HG02885 (cell line): ENCODE data around the gene TAF5L.
"Not testable (repeated sequence)": the region's sequence is repeated elsewhere in the genome, so short reads cannot be mapped to it uniquely, and the experiment has no call there.

ENCODE experiments used
- ATAC-seq: cut with Tn5 transposase; IDR thresholded peaks from one replicate; pipeline ENCODE4 v1.9.1; 2021; ENCODE audit warnings: mild to moderate bottlenecking; ENCODE audit not compliant: unreplicated experiment, poor library complexity

Gene TAF5L

DNA sequence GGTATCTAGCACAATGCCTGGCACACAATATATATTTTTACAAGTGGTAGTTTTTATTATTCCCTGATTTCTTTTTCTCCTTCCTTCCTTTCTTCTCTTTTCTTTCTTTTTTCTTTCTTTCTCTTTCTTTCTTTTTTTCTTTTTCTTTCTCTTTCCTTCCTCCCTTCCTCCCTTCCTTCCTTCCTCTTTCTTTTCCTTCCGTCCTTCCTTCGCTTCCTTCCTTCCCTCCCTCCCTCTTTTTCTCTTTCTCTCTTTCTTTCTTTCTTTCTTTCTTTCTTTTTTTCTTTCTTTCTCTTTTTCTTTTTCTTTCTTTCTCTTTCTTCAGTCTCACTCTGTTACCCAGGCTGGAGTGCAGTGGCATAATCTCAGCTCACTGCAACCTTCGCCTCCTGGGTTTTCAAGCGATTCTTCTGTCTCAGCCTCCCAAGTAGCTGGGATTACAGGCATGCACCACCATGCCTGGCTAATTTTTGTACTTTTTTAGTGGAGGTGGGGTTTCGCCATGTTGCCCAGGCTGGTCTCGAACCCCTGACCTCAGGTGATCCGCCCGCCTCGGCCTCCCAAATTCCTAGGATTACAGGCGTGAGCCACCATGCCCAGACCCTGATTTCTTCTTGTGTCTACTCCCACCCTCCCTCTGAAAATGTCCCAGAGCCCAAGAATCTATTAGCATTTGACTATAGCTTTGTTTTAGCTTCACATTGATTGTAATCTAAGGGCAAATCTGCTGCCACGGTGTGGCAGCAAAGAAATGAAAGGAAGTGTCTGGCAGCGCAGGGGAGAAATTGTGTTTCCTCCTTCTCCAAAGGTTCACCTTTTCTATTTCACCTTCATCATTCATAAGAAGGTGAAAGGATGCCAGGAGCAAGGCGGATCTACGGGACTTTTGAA, 47.5 kb downstream of the TAF5L start:
- ATAC-seq, result peak; percentile 11

DNA sequence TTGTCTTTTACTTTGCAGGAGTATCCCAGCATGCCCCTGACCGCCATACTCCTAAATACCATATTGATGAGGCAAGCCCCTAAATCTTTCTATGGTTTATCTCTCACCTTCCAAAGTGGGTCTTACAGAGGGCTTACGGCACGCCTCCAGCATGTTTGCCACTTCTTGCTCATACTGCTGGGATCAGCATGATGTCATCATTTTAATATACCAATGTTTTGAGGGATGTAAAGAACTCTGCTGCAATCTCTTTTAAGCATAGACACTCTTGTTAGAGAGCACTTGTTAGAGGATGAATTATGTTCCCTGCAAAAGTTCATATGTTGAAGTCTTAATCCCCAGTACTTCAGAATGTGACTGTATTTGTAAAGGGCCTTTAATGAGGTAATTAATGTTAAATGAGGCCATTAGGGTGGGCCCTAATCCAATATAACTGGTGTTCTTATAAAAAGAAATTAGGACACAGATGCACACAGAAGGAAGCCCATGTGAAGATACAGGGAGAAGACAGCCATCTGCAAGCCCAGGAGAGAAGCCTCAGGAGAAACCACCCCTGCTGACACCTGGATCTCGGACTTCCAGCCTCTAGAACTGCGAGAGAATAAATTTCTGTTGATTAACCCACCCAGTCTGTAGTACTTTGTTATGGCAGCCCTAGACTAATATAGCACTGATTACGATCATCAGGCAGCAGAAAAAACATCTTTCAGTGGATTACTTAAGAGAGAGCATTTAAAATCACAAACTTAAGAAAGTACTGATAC, 51.1 kb downstream of the TAF5L start:
- no peak for ATAC-seq

GRCh38 chr1:229572286-229572685, 53.6 kb downstream of the TAF5L start:
- ATAC-seq, result no peak

DNA sequence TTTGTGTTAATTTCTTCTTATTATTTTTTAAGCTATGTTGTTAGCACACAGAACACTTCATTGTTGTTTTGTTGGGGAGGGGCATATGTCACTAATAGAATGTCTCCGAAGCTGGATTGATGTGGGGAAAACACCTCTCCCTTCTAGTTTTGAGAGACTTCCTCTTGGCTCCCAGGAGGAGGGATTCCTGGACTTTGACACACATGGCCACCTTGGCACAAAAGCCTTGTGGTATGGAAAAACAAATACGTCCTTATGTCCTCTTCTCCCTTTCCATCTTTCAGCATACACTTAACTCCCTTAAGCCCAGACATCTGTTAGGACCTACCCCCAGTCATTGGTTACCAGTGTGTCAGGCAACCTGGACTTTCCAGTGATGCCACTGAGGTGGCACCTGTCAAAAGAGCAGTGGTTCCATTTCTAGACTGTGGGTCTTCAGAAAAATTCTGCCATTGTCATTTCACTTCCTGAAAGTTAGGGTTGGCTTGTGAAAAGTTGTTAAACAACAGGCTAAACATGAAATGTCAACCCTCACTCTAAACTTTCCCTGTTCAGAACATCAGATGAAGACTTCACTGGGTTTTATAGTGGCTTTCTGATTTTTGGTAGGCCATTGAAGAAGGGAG, 54.9 kb downstream of the TAF5L start:
- ATAC-seq, result no peak

- no peak for ATAC-seq
Measured at GRCh38 chr1:229570305-229570704, 55.6 kb downstream of the TAF5L start.

- no peak for ATAC-seq
Measured at GRCh38 chr1:229567109-229567868, 58.6 kb downstream of the TAF5L start.

DNA sequence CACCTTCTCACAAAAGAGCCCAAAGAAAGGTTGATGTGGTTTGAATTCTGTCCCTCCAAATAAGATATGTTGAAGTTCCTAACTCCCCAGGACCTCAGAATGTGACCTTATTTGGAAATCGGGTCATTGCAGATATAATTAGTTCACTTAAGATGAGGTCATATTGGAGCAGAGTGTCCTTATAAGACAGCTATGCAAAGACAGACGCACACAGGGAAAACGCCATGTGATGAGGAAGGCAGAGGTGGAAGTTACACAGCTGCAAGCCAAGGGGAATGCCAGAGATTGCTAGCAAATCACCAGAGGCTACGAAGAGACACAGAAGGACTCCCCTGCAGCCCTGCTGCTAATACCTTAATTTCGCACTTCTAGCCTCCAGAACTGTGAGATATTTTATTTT, 62.2 kb downstream of the TAF5L start:
- ATAC-seq, result no peak

- no peak for ATAC-seq
Measured at GRCh38 chr1:229563241-229563640, 62.7 kb downstream of the TAF5L start.

DNA sequence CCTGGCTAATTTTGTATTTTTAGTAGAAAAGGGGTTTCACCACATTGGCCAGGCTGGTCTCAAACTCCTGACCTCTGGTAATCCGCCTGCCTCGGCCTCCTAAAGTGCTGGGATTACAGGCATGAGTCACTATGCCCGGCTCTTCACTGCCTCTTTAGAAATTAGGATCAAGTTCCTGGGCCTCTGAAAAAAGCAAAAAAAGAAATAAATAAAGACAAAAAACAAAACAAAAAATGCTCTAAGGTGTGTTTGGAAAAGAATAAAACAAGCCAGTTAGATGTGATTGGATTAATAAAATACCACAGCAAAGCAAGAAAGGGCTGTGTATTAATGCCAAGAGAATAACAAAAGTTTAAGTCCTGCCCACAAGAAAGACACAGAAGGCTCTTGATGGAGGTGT, 63.2 kb downstream of the TAF5L start:
- no peak for ATAC-seq

DNA sequence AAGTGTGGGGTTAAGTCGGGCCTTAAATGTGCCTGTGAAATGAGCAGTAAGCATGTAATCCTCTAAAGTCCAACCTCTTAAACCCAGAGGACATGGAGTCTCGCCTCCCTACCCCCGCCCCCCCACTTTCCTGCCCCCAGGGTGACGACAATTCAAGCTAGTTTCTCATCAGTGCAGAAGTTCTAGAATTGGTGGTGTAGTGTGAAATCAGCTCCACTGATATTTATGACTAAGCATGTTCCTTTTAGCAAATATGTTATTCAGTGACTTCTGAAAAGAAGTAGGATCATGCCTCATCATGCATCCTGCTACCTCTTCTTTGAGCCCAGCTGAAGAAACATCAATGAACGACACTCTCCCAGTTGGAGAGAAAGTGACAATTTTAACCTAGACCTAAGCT, 64.8 kb downstream of the TAF5L start:
- ATAC-seq, result no peak

GRCh38 chr1:229560124-229560523, 65.8 kb downstream of the TAF5L start:
- ATAC-seq, result not testable (repeated sequence)

DNA sequence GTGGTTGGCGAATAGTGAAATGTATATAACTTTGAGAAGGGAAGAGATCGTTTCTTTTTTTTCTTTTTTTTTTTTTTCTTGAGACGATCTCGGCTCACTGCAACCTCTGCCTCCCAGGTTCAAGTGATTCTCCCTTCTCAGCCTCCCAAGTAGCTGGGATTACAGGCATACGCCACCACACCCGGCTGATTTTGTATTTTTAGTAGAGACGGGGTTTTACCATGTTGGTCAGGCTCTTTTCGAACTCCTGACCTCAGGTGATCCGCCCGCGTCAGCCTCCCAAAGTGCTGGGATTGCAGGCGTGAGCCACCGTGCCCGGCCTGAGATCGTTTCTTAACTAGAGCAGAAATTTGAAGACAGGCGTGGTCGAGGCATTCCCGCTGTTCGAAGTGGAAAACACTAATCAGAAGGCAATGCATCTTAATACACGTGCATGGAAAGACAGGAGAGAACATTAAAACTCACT, 66.6 kb downstream of the TAF5L start:
- not testable (repeated sequence) for ATAC-seq

- peak; percentile 75 for ATAC-seq
Measured at GRCh38 chr1:229558460-229559335, 67.2 kb downstream of the TAF5L start, which contains the start of gene ABCB10. Gene ABCB10, minus strand, starts transcription at chr1:229558707. Its CDS starts 55 bp downstream, at chr1:229558652.

GRCh38 chr1:229557913-229558414, 68.0 kb downstream of the TAF5L start:
- peak; percentile 32 for ATAC-seq

DNA sequence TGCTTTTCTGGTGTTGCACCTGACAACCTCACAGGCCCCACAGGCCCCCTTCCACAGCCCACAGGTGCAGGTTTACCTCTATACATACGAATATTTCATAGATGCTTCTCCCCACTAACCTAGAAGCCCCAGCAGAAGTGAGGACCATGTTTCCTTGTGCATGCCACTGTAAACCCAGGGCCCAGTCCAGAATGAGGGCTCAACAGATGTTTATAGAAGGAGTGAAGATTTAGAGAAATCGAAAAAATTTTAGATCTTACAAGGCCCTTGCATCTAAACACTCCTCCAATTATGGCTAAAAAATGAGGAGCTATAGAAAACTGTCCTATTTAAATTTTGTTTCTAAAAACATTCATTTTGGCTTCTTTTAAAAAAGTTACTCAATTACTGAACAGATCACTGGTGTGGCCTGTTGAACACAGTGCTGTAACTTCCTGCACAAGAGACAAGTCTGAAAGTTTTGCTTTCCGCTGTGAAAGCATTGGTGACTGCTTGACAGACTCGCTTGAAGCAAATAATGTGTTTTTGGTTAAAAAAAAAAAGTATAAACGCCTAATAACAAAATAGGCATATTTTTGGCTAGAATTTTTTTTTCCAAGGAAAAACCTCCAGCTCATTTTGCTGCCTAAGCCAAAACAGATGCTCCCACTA, 68.6 kb downstream of the TAF5L start:
- ATAC-seq, result no peak

- no peak for ATAC-seq
Measured at GRCh38 chr1:229554886-229555621, 70.9 kb downstream of the TAF5L start.

DNA sequence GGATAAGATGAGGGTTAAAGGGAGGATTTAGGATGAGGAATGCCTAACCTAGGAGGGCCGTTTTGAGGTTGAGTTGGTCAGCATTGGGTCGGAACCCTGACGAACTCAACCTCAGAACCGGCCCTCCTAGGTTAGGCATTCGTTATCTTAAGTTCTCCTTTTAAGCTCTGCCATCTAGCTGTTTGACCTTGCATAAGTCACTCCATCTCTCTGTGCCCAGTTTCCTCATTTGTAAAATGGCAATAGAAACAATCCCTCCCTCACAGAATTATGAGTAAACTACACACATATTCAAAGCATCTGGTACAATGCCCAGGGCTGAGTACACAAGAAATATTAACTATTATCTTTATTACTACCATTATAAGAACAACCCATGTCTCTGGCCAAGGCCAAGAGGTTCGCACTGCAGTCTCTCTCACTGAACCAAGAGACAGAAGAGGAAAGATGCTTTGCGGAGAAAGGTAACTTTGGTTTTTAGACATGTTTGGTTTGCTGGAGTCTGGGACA, 72.2 kb downstream of the TAF5L start:
- no peak for ATAC-seq

- ATAC-seq, result no peak
Measured at GRCh38 chr1:229552732-229553131, 73.2 kb downstream of the TAF5L start.
